Ascending aorta (tissue), 2 donors: ENCODE results near the gene ARL15. TPM values are rescaled to one million over a fixed set of nuclear protein-coding genes. Genes with fewer than 3 reads are reported as not detected.

Experiments used
- DNase-seq, 2 donors: peaks; one replicate each; pipeline ENCODE4 v3.0.0-alpha.2; 2019; ENCODE audit warnings: low spot score in 2 of 2
- H3K27ac ChIP-seq, 2 donors: fragments of 200-600 bp; sonication (generic); one replicate each; pipeline ENCODE4 v1.5.1; 2016 to 2017; ENCODE audit warnings: mild to moderate bottlenecking in 1 of 2
- H3K27me3 ChIP-seq: fragments of 200-600 bp; sonication (generic); one replicate; pipeline ENCODE4 v1.5.1; 2017
- H3K36me3 ChIP-seq, 2 donors: fragments of 200-600 bp; sonication (generic); one replicate each; pipeline ENCODE4 v1.5.1; 2016
- H3K4me1 ChIP-seq, 2 donors: fragments of 200-600 bp; sonication (generic); one replicate each; pipeline ENCODE4 v1.5.1; 2016 to 2017; ENCODE audit warnings: mild to moderate bottlenecking in 1 of 2
- H3K4me3 ChIP-seq, 2 donors: fragments of 200-600 bp; sonication (generic); one replicate each; pipeline ENCODE4 v1.5.1; 2016 to 2017; ENCODE audit warnings: mild to moderate bottlenecking in 1 of 2
- H3K9me3 ChIP-seq, 2 donors: fragments of 200-600 bp; sonication (generic); one replicate each; pipeline ENCODE4 v1.5.1; 2016
- intact Hi-C: fragments of 100-400 bp; cut with DNase I; formaldehyde crosslinking; loops from one replicate; pipeline ENCODE4 v1.15.1; 2023
- total RNA-seq: library from RNA; depleted of rRNA; stranded (reverse); fragments of >200 nt; gene quantifications from one replicate; pipeline ENCODE4 v1.1.0, GENCODE V29; 2016
- TF ChIP-seq, protein P1 (sequence below), 3 experiments: fragments of 200-600 bp in 2 of 3; fragments of 450-650 bp in 1 of 3; sonication (generic) in 2 of 3; IDR thresholded peaks; one replicate each; pipeline ENCODE4 v1.5.1; 2016 to 2019; ENCODE audit warnings: antibody characterized with exemption in 3 of 3, mild to moderate bottlenecking in 1 of 3, moderate library complexity in 1 of 3

ARL15 gene
- total RNA-seq, 1 donor from 2014 or later, result 12.5 TPM

DNA sequence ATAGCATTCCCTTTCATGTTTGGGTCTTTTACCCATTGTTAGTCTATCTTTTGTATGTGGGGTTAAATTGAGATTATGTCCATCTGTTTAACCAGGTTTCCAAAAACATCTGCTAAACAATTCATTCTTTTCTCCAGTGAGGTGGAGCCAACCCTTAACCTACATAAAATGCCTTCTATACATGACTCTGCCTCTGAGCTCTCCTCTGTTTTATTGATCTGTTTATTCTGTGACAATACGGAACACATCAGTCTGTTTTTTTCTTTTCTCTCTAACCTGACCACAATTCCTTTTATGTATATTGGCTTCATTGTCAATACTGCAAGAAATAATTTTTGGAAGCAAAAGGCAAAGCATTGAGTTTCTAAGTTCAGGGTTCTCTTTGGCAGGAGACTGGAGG lies 9.9 kb upstream of the ARL15 start:
- intact Hi-C loops, result no loop called here
- Histone ChIP-seq H3K27ac (no peak overlapping the region), H3K27me3 (no peaks in the 10 kb centered on the region), H3K36me3 (no peaks in the 10 kb centered on the region), H3K4me1 (no peaks in the 10 kb centered on the region), H3K4me3 (no peak overlapping the region), H3K9me3 (no peaks in the 10 kb centered on the region)
- no peak for DNase-seq
- TF ChIP-seq, protein P1, sequence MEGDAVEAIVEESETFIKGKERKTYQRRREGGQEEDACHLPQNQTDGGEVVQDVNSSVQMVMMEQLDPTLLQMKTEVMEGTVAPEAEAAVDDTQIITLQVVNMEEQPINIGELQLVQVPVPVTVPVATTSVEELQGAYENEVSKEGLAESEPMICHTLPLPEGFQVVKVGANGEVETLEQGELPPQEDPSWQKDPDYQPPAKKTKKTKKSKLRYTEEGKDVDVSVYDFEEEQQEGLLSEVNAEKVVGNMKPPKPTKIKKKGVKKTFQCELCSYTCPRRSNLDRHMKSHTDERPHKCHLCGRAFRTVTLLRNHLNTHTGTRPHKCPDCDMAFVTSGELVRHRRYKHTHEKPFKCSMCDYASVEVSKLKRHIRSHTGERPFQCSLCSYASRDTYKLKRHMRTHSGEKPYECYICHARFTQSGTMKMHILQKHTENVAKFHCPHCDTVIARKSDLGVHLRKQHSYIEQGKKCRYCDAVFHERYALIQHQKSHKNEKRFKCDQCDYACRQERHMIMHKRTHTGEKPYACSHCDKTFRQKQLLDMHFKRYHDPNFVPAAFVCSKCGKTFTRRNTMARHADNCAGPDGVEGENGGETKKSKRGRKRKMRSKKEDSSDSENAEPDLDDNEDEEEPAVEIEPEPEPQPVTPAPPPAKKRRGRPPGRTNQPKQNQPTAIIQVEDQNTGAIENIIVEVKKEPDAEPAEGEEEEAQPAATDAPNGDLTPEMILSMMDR (IDR thresholded peaks at IDR 0.05), result no peak

DNA sequence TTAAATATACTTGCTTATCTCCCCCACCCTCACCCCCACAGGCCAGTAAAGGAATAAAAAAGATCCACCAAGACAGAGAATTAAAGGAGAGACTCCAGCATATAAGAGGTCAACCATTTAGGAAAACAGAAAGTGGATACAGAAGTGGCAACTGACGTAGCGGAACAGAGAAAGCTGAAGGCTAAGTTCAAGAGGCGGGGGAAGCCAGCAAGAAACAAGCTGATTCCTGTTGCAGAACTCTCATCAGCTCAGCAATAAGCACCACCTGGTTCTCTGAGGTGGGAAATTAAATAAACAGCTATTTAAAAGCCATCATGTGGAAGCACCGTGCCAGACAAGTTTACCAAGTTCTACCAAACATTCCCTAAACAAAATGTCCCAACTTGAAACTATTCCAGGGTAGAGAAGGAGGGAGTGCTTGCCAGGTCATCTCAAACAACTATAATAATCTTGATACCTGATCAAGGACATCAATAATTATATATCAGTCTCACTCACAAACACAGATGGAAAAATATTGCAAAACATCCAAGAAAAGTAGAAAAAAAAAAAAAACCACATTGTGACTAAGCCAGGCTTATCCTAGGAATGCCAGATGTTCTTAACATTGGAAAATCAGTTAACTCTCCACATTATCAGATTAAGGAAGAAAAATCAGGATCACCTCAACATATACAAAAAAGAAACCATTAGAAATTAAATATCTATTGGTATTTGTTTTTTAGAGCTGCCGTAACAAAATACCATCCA lies 7.3 kb upstream of the ARL15 start:
- no peak for DNase-seq
- H3K27me3 ChIP-seq, result no peaks in the 10 kb centered on the region
- no peaks in the 10 kb centered on the region for H3K9me3 ChIP-seq
- no peak overlapping the region for H3K4me3 ChIP-seq
- no peak overlapping the region for H3K27ac ChIP-seq
- no peaks in the 10 kb centered on the region for H3K4me1 ChIP-seq
- TF ChIP-seq, protein P1 (IDR thresholded peaks at IDR 0.05), result no peak
- no peaks in the 10 kb centered on the region for H3K36me3 ChIP-seq
- intact Hi-C loops, result loop anchor here (10.0 kb wide), 1 partner anchor 753 kb away; the partner anchor contains the start of gene NDUFS4

DNA sequence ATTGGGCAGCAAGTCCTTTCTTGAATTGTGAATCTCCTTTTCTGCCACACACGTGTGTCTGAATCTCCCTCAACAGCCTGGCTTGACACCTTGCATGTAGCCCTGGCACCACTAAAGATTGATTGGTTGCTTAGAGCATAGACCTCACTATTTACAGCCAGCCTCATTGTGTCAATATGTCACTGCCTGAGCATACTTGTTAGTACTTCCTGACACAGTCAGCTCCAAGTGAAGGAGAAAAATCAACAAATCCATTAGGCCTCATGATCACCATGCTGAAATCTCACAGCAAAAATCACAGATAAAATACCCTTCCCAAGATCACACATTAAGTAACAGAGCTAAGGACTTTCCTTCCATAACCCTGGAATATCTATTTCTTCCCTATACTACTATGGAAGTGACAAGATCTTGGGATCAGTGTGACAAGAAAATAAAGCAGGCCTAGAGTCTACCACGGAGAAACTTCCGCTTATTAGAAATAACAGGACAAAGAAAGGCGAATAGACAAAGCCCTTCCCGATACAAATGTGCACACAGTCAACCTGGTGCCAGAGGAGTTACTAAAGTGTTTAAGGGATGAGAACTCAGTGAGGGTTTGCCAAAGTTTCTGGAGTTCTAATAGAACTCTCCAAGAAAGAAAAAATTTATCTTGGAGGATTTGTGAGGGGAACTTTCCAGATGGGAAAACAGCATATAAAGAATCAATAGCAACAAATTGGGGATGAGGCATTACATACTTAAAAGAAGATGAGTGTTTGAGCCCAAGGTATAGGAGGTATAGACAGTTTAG lies 5.6 kb upstream of the ARL15 start:
- no peaks in the 10 kb centered on the region for H3K27me3 ChIP-seq
- peaks cover 0 to 3% of the 10 kb centered on the region in 2 donors for H3K4me1 ChIP-seq
- intact Hi-C loops, result loop anchor here (10.0 kb wide), 1 partner anchor 751 kb away; the partner anchor contains the start of gene NDUFS4
- H3K4me3 ChIP-seq, result no peak overlapping the region
- no peak for DNase-seq
- TF ChIP-seq, protein P1 (IDR thresholded peaks at IDR 0.05), result no peak
- H3K27ac ChIP-seq, result no peak overlapping the region
- H3K36me3 ChIP-seq, result no peaks in the 10 kb centered on the region
- H3K9me3 ChIP-seq, result no peaks in the 10 kb centered on the region

DNA sequence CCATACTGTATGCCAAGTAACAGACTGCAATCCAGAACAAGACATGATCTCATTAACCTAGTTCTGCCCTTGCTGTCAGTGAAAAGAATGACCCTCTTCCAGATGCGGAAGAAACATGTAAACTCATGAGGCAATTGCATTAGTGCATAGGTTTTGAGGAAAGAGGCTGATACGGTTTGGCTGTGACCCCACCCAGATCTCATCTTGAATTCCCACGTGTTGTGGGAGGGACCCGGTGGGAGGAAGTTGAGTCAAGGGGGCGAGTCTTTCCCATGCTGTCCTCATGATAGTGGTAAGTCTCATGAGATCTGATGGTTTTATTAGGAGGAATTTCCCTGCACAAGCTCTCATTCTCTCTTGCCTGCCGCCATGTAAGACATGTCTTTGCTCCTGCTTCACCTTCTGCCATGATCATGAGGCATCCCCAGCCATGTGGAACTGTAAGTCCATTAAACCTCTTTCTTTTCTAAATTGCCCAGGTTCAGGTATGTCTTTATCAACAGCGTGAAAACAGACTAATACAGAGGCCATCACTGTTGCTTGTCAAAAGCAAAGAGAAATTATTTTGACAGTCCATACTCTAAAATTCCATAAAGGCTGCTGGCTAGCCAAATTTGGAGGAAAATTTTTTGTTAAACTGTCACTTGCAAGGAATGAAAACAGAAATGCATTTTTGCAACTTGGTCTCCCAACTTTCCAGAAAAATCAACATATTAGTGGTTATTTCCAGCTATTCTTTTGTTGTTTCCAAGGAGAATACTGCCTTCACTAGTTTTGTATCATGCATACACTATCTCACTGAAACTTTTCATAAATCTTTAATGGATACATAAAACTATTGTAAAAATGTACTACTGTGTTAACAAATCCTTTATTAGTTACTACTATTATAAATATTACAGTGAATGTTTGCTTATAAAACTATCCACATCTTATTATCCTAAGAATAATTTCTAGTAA lies 3.2 kb upstream of the ARL15 start:
- Histone ChIP-seq H3K27ac (no peak overlapping the region), H3K4me1 (peaks cover 0 to 7% of the 10 kb centered on the region in 2 donors), H3K4me3 (no peak overlapping the region), H3K9me3 (no peaks in the 10 kb centered on the region), H3K27me3 (no peaks in the 10 kb centered on the region), H3K36me3 (no peaks in the 10 kb centered on the region)
- DNase-seq, result no peak
- intact Hi-C loops, result loop anchor here (5.0 to 10.0 kb wide), 2 partner anchors 104 to 749 kb away; partner anchors contain the start of gene NDUFS4
- TF ChIP-seq, protein P1 (IDR thresholded peaks at IDR 0.05), result no peak

DNA sequence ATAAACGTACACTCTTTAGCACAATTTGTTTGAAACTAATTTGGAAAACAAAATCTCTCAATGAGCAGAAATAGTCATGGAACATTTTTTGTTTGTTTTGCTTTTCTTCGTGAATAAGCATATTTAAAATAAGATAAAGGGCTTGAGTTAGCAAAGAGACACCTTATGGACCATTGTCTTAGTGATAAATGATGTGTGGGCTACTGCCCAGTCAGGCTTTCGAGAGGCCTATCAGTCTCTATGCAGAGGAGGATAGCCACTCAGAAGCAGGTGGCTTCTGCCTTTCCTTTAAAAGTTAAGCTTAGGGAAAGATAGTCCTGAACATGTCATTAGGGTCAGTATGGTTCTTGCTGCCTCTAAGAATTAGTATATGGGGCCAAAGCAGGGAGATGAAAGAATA lies 2.1 kb upstream of the ARL15 start:
- Histone ChIP-seq H3K9me3 (no peaks in the 10 kb centered on the region), H3K27me3 (no peaks in the 10 kb centered on the region), H3K27ac (no peak overlapping the region), H3K36me3 (no peaks in the 10 kb centered on the region), H3K4me1 (peaks cover 0 to 7% of the 10 kb centered on the region in 2 donors), H3K4me3 (no peak overlapping the region)
- intact Hi-C loops, result loop anchor here (5.0 to 10.0 kb wide), 2 partner anchors 105 to 748 kb away; partner anchors contain the start of gene NDUFS4
- no peak for DNase-seq
- TF ChIP-seq, protein P1 (IDR thresholded peaks at IDR 0.05), result no peak
